Left renal cortex interstitium (tissue), 4 donors: Measurements from ENCODE around the gene SLC38A8. TPM values are rescaled to one million over a fixed set of nuclear protein-coding genes. Genes with fewer than 3 reads are reported as not detected.

Experiments used
- DNase-seq, 4 donors: peaks; one replicate each; pipeline ENCODE4 v3.0.0-alpha.2; 2013; ENCODE audit warnings: low read depth in 4 of 4, low spot score in 2 of 4, missing footprints in 1 of 4
- polyA plus RNA-seq, 4 donors: library from polyadenylated mRNA; unstranded; fragments of 120-200 nt; gene quantifications; one replicate each; pipeline ENCODE4 v1.2.1, GENCODE V29; 2013; ENCODE audit not compliant: insufficient read length in 4 of 4

SLC38A8 gene
- polyA plus RNA-seq: under 1 TPM in 1 of 4 donors, not detected in 3; 0.14 TPM

DNA sequence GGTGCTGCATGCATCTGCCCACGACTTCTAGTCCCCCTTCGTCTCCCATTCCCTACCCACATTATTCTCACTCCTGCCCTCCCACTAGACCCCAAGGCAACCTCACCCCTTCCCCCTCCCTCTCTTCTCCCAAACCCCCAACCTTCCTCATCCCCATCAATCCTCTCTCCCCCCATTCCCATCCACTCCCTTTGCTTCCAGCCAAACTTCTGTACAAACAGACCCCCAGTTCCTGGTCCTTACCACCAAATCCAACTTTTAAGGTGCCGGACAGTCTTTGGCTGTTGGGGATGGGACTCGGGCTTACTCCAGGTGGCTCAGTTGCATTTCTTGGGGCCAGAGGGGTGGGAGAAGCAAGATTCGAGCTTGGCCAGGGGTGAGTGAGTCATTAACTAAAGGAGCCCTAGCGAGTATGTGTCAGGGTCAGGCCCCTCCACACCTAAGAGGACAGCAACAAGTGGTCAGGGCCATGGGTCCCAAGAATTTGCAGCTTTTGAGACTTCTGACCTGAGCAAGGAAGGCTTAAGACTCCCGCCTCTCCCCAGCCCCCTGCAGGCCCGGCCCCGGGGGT lies at the start of gene SLC38A8:
SLC38A8 (minus strand) TSS at position 488 of the 571 bp plus-strand sequence. CDS start 638 bp downstream, outside the sequence.
- no peak for DNase-seq

GRCh38 chr16:84091460-84091859 lies 48.9 kb upstream of the SLC38A8 start:
- DNase-seq: no peak

DNA sequence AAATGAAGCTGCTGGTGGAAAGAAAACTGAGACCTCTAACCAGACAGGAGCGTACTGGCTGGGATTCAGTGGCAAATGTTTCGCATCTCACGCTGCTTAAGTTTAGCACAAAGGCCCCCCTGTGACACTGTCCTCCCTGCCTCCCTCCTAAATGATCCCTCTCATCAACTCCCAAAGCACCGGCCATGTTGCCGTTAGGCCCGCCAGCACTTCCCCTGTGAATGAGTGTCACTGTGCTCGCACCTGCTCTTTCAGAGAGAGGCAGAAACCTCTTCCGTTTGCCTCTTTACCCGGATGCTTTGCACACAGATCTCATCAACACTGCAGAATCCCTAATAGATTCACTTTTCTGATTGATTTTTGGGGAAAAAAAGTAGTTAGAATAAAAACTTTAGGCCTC lies 47.6 kb upstream of the SLC38A8 start:
- no peak for DNase-seq

GRCh38 chr16:84088695-84089395 lies 46.2 kb upstream of the SLC38A8 start:
- no peak for DNase-seq

GRCh38 chr16:84087466-84088151 lies 45.0 kb upstream of the SLC38A8 start:
- DNase-seq: no peak

- no peak for DNase-seq
Observed at GRCh38 chr16:84087001-84087400, 44.4 kb upstream of the SLC38A8 start.

GRCh38 chr16:84086341-84086740 lies 43.7 kb upstream of the SLC38A8 start:
- DNase-seq: no peak

DNA sequence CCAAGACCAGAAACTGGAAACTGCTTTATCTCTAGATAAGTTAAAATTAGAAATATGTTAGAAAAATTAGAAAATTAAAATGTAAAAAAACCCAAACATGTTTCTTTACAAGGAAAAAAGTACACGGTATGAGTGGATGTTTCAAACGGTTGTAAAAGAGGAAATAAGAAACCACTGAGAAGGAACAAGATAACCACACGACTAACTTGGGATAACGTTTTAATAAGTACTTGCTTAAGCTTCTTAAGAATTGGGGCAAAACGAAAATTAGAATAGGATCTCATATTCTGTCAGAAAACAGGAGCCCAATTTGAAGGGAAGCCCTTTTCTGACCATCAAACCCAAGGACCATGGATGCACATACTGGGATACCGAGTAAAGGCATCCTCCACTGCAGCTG lies 43.2 kb upstream of the SLC38A8 start:
- no peak for DNase-seq

- DNase-seq: no peak
Observed at GRCh38 chr16:84085271-84085667, 42.7 kb upstream of the SLC38A8 start.

DNA sequence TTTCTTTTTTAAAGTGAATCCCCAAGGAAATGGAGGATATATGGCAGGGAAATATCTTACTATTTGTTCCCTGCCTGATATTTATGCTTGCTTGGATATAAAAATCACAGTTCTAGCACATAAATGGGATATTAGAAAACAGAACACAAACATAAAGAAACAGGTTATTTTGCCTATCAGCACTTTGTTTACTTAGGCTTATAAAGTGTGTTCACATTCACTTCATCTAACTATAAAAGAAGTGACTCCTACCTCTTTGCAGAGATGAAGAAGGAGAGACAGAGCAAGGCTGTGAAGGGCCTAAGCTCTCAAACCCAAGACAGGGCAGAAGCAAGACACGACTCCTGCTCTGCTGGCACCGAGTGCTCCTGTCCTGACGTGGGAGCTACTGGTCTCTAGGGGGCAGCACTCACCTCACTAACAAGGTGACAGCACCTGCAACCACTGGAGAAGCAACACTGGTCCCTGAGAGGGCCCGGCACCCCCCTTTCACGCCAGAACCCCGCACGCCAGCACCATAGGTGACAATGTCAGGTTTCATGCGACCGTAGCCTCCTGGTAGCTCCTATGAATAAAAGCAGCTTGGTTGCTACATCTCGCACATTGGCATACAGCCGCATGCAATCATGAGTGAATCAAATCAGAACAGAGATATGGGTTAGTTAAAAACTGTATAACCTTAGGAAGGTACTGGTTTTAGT lies 42.1 kb upstream of the SLC38A8 start:
- DNase-seq: peak in 3 of 4 donors; percentile 28 to 37 (median 34)

DNA sequence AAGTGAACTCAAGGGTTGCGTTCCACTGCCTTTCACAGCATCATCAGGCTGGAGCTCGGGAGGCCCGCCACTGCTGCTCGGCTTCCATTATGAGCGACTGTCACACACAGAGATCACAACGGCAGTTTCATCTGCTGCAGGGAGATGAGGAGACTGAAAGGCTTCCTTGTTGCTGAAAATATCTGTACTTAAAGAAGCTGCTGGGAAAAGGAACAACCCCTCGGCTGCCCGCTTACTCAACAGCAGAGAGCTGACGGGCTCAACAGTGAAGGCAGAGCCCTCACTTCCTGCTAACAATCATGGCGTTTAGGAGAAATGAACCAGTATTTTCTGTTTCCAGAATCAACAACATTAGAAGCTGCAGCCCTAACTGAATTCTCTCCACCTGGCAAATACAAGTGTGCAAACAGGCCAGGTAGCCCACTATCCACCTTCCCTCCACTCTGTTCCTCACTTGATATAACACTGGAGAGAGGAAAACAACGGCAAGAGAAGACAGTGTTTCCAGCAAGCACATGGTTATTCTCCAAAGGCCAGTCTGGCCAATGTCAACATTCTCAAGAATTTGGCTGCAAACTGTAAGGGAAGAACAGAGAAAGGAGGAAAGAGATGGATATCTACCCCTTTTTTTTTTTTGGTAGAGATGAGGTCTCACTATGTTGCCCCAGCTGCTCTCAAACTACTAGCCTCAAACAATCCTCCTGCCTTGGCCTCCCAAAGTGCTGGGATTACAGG lies 40.4 kb upstream of the SLC38A8 start:
- no peak for DNase-seq

DNA sequence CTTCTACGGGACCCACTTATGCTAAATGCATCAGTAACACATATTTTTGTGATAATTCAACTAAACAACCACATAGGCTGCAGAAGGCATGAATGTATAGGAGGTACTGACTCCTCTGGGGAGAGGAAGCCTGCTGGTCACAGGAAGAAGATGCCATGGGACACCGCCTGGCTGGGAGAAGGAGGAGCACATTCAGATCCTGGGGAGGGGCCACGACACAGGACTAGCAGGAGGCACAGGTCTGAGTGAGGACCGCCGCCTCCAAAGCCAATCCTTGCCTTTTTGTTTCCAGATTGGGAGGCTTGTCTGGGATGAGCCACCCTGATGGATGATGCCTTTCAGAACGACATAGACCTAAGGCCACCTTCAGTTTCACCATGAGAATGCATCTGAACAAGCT lies 39.5 kb upstream of the SLC38A8 start:
- DNase-seq: no peak

DNA sequence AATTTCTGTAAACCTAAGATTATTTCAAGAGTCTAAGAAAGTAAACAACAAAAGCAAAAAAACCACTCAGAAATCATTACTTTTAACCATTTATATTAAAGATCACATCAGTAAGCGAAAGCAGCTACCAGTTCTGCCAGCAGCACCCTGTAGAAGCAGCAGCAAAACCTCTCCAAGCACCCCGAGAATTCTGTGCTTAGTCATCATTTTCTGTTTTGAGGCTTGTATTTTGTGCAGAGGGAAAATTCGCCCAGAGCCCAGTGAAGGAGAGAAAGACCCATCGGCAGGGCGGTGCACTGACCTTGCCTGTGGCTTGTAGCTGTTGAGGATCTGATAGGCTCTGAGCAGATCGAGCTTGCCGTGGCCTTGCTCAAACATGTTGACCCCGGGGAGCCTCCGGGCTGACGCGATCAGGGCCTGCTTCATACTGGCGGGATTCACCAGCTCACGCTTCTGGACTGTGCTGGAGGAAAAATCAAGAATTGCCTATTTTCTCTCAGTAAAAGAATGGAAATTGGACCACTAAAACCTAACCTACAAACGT lies 38.9 kb upstream of the SLC38A8 start:
- DNase-seq: no peak

- DNase-seq: no peak
Observed at GRCh38 chr16:84080813-84081212, 38.2 kb upstream of the SLC38A8 start.

GRCh38 chr16:84080378-84080777 lies 37.8 kb upstream of the SLC38A8 start:
- no peak for DNase-seq

DNA sequence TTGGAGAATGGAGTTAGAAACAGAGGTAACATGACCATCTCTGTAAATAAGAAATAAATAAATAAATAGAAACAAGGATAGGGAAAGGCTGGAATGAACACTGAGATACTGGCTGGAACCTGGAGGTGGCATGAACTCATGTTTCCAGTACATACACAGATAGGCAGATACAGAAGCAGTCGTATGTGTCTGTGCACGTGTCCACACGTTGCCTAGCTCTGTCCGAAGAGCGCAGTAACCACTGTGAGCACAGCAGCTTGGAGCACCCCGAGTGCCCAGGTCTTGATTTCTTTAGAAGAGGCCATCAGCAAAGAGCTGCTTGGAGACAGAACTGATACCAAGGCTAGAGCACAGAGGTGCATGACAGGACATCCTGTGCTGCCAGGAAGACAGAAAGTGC lies 37.1 kb upstream of the SLC38A8 start:
- no peak for DNase-seq

- no peak for DNase-seq
Observed at GRCh38 chr16:84075376-84075775, 32.8 kb upstream of the SLC38A8 start.

- no peak for DNase-seq
Observed at GRCh38 chr16:84074721-84075120, 32.1 kb upstream of the SLC38A8 start.

GRCh38 chr16:84072014-84072413 lies 29.4 kb upstream of the SLC38A8 start:
- DNase-seq: no peak

DNA sequence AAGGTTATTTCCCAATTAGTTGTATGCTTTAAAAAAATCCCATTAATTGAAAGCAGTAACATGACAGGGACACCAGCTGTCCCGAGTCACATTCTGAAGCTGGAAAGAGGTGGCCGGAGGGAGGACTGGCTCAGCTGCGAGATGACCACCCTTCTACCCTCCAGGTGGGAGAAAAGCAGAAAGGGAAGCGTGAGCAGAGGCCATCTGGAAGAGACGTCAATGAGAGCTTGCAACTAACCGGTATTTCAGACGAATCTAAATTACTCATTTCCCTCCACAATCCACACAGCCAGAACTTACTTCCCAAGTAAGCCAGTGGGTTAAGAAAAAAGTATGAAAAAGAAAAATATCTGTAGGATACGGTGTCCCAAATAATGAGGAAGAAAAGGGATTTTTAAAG lies 28.5 kb upstream of the SLC38A8 start:
- DNase-seq: no peak
